ENCODE measurements around the gene NTM.

GRCh38 chr11:132127900-132128288 is 757.5 kb downstream of the NTM start:
- TF ChIP-seq POLR2A (IDR thresholded peaks at IDR 0.05) = no peak
- TF ChIP-seq CTCF (IDR thresholded peaks at IDR 0.05) = no peak

Data from Peyer's patch (tissue), 4 donors.